MM.1S (cell line): ENCODE measurements around the gene LSM14B.

ENCODE experiments used
- CTCF ChIP-seq: fragments of 300-600 bp; sonication (generic); IDR thresholded peaks from 2 replicates; pipeline ENCODE4 v1.5.1; 2016; ENCODE audit warnings: antibody characterized with exemption, low read length, mixed read lengths
- EZH2 ChIP-seq: fragments of 300-600 bp; sonication (generic); optimal IDR thresholded peaks from 2 replicates; pipeline ENCODE3; 2017; ENCODE audit warnings: low read depth, mild to moderate bottlenecking, antibody characterized with exemption, low read length, mixed read lengths

GRCh38 chr20:62159052-62159451 lies 36.8 kb downstream of the LSM14B start:
- TF ChIP-seq EZH2 (no peak), CTCF (no peak)
